Bronchial epithelial cell (primary cell): ENCODE data around the gene ESPNL. TPM values are rescaled to one million over a fixed set of nuclear protein-coding genes. Genes with fewer than 3 reads are reported as not detected.

Source experiments
- DNase-seq: peaks from one replicate; pipeline ENCODE4 v3.0.0-alpha.2; 2010; ENCODE audit warnings: low read depth
- FAIRE-seq: peaks from 2 replicates; lab custom pipeline; 2011; peaks lifted over from hg19 to GRCh38; lab: Jason Lieb, UNC
- H3K27me3 ChIP-seq: 2 replicates; pipeline ENCODE4 v1.5.1; 2011; ENCODE audit warnings: low read length; ENCODE audit not compliant: control insufficient read depth, insufficient read depth
- H3K36me3 ChIP-seq: 2 replicates; pipeline ENCODE4 v1.5.1; 2011; ENCODE audit warnings: low read length; ENCODE audit not compliant: control insufficient read depth, insufficient read depth
- H3K4me3 ChIP-seq: 2 replicates; pipeline ENCODE4 v1.5.1; 2011; ENCODE audit warnings: mild to moderate bottlenecking, low read depth, low read length, control low read depth
- CTCF ChIP-seq: IDR thresholded peaks from 2 replicates; pipeline ENCODE4 v1.5.1; 2011; ENCODE audit warnings: mild to moderate bottlenecking, moderate library complexity, low read length, control low read depth, inconsistent platforms; ENCODE audit not compliant: insufficient read depth, severe bottlenecking
- total RNA-seq: library from RNA; depleted of rRNA; stranded (reverse); fragments of >200 nt; gene quantifications from 2 replicates; pipeline ENCODE4 v1.2.1, GENCODE V29; 2014

The ESPNL gene
- total RNA-seq, 1 donor from 2014 or later = under 0.01 TPM

- DNase-seq (no peak), FAIRE-seq (peak; percentile 62)
- Histone ChIP-seq H3K4me3 (no peak overlapping the region), H3K27me3 (peaks cover 8% of the 10 kb centered on the region), H3K36me3 (no peaks in the 10 kb centered on the region)
- no peak for TF ChIP-seq CTCF
These were observed 16.4 kb downstream of the ESPNL start for GRCh38 chr2:238116298-238117198.

- H3K4me3 ChIP-seq = no peak overlapping the region
- no peak for TF ChIP-seq CTCF
- no peak for FAIRE-seq
- H3K27me3 ChIP-seq = peaks cover 8% of the 10 kb centered on the region
- DNase-seq = peak; percentile 25
- no peaks in the 10 kb centered on the region for H3K36me3 ChIP-seq
These were observed 17.3 kb downstream of the ESPNL start for GRCh38 chr2:238117199-238118154.

- no peak for TF ChIP-seq CTCF
- peaks cover 8% of the 10 kb centered on the region for H3K27me3 ChIP-seq
- H3K36me3 ChIP-seq = no peaks in the 10 kb centered on the region
- H3K4me3 ChIP-seq = no peak overlapping the region
- no peak for FAIRE-seq
- DNase-seq = no peak
These were observed 19.8 kb downstream of the ESPNL start for GRCh38 chr2:238119756-238120462.

- Histone ChIP-seq H3K4me3 (no peak overlapping the region), H3K36me3 (no peaks in the 10 kb centered on the region), H3K27me3 (peaks cover 8% of the 10 kb centered on the region)
- TF ChIP-seq CTCF = peak; percentile 9
- DNase-seq (no peak), FAIRE-seq (no peak)
These were observed 20.5 kb downstream of the ESPNL start for GRCh38 chr2:238120463-238121298.
